HG03135 (cell line): ENCODE measurements around the gene IL17F.

Experiments used
- ATAC-seq: cut with Tn5 transposase; IDR thresholded peaks from one replicate; pipeline ENCODE4 v1.9.1; 2021; ENCODE audit warnings: mild to moderate bottlenecking, moderate library complexity; ENCODE audit not compliant: unreplicated experiment

Gene IL17F

DNA sequence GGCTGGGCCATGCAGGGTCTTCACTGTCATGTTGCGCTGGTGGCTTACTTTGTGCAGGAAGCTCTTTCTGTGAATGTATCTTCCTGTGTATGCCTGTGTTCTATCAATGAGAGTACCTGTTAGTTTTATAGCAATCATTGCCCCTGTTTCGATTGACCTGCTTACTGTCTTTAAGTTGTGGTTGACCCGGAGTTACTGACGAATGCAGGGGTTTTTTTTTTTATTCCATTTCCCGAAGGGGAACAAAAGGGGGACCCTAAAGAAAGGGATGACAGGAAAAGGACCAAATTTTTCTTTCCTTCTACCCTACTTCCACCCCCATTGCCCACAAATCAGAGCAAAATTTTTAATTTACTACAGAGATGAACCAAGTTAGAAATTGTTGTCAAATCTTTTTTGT lies at the start of gene IL17F:
Gene IL17F, minus strand, starts transcription at position 101 of the 400 bp plus-strand sequence. Its CDS starts 71 bp downstream, at position 30.
- no peak for ATAC-seq

DNA sequence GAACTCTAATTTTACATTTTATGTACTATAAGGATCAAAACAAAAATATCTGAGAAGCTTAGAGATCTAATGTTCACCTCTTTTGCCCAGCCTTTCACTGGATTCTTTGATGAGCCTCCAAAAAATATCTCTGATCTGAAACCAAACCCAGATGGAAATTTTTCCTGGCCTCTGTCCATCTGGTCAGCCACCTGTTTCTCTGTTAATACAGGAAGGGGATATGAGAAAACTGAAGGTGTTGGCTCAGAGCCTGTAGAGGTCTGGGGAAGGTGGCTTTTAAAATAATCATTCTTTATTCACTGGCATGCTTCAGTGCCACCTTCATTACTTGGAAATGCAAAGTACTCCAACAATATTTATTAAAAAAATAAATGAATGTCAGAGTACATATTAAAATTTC lies 48.8 kb upstream of the IL17F start:
- ATAC-seq = no peak

DNA sequence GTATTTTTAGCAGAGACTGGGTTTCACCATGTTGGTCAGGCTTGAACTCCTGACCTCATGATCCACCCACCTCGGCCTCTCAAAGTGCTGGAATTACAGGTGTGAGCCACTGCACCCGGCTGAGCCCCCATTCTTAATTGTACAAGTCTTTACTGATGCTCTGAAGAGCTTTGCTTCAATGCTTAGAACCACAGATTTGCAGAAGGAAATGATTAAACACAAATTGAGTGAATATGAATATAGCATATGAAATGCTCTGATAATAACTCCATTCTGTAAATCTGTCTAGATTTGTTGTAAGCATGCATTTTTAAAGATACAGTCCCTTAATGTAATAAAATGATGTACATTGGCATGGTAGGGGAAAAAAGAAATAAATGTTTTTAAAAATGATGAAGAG lies 44.5 kb upstream of the IL17F start:
- no peak for ATAC-seq

DNA sequence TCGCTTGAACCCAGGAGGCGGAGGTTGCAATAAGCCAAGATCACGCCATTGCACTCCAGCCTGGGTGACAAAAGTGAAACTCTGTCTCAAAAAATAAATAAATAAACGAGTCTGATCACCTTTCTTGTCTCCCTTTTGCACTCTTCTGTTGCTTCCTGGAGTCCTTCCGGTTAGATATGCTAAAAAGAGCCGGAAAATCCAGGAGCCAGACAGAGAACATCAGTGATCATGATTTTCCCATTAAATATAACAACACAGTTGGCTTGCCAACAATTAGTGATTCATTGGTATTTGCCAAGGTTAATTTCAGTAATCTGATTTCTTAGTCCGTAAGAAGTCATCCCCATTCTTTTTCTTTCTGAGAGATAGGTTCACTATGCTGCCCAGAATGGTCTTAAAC lies 43.9 kb upstream of the IL17F start:
- ATAC-seq = no peak

GRCh38 chr6:52286798-52287432 lies 42.6 kb upstream of the IL17F start:
- no peak for ATAC-seq

- ATAC-seq = no peak
Observed at GRCh38 chr6:52285177-52286068, 41.1 kb upstream of the IL17F start.

DNA sequence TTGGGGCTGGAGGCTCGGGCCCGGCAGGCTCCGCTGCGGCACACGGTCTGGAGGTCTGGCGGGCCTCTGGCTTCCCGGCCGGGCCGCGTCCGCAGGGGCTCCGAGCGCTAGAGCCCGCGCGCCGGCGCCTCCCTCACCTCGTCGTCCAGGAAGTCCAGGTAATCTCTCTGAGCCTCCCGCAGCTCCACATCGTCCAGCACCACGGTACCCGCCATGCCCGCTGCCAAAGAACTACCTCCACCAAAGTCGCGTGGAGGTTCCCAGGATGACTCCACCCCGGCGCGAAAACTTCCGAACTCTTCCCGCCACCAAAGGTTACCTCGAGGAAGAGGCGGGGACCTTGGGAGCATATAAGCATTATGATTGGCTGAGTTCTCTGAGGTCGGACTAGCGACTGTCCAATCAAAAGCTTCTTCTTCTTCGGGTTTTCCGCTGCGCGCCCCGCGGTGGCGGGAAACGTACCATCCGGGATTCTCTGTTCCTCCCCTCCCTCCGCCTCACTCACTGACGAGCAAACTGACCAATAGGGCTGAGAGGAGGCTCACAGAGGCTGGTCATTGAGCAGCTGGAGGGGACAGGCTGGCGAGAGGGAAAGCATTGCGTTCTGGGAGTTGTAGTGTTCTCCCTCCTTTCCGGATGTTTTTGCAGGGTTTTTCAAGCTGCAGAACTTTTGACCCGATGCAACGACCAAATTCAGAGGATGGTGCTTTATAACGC lies 40.3 kb upstream of the IL17F start, which contains the start of gene MCM3:
Gene MCM3, minus strand, starts transcription at position 283 of the 717 bp plus-strand sequence. Its CDS starts 68 bp downstream, at position 215.
- peak; percentile 98 for ATAC-seq

DNA sequence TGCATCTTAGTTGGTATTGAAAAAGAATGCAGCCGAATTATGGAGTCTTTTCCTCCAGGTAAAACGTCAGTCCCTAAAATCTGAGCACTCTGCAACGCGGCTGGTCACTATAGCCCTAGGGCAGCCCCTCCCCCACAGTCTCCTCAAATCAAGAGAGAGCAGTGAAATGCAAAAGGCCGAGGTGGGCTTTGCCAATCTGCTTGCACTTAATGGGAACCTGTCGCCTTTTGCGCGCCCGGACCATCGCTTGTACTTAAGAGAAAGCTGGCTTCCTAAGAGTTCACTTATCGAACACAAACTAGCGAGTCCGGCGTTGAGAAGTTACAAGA lies 39.8 kb upstream of the IL17F start:
- ATAC-seq = peak; percentile 5

DNA sequence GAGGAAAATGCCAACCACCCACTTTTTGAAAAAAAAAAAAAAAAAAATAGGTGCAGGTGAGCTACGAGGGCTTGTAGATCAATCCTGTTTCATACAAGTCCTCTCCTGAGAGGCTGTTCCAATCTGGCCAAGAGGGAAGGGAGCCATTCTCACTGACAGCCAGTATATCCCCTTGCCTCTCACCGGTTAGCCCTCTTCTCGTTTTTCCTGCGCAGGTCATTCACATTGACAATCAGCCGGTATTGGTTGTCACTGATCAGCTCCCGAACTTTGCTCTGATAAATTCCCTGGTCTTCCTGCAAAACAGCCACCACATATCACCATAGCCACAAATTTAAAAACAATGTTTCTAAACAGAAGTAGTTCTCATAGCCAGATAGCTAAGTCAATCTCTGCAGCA lies 38.8 kb upstream of the IL17F start:
- no peak for ATAC-seq

- no peak for ATAC-seq
Observed at GRCh38 chr6:52276130-52276529, 31.8 kb upstream of the IL17F start.

GRCh38 chr6:52271852-52272460 lies 27.7 kb upstream of the IL17F start:
- ATAC-seq = no peak

DNA sequence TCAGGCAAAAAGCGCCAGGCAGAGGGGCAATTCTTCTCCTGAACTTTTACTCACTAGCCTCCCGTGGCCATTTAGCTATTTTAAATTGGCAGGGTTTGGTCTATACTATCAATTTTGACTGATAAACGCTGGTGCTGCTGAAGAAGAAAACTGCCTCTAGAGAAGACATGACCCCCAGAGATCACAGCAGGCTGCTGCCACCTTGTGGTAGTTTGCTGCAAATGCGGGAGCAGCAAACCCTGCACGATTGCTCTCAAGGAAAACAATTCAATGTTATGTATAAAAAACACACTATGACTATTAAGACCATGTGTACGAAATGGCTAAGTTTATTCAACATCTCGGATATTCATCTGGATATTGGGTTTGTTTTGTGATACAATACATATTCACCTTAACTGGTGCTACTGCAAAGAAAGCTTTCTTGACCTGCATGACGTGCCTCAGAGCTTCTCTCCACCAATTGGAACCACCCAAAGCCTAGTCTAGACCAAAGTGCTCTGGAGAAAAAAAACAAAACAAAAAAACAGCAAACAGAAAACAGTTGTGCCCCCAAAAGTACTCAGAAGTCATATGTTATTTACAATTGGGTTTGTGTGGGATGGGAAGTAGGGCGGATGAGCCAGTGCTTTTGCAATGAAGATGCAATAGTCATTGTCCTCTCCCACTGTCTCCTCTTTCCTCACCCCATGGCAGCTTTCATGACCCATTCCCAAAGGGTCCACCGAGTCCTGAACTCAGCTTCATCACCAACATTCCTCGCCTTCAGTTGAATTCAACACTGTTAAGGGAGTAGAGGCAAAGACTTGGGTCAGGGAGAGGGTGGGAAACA lies 19.6 kb upstream of the IL17F start:
- ATAC-seq = no peak

DNA sequence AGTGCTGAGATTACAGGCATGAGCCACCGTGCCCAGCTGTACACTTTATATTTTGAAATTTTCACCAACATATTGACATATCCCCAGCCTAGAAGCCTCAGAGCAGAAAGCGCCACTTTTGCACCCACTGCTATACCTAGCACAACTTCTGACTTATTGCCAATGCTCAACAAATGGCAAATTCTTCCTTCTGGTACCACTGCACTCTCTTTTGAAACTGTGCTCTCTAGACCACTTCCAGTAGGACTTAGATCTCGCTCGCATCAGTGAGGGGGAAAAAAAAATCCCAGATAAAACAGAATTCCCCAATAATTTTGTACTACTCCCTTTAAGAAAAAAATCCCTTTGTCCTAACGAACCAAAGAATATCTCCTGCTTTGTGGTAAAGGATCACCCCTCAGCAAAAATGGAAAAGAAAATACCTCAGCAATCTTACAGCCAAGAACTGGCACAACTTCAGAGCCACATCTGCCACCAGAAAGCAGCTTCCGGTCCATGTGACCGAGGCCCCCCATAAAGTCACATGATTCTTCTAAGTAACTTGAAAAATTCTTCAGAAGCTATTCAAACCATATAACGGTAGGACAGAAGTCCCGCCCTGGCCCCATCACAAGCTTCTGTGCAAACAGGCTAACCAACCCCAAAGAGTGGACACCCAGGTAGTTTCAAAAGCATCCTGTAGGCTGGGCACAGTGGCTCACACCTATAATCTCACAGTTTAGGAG lies 18.5 kb upstream of the IL17F start:
- no peak for ATAC-seq

- ATAC-seq = no peak
Observed at GRCh38 chr6:52261229-52261628, 16.9 kb upstream of the IL17F start.

DNA sequence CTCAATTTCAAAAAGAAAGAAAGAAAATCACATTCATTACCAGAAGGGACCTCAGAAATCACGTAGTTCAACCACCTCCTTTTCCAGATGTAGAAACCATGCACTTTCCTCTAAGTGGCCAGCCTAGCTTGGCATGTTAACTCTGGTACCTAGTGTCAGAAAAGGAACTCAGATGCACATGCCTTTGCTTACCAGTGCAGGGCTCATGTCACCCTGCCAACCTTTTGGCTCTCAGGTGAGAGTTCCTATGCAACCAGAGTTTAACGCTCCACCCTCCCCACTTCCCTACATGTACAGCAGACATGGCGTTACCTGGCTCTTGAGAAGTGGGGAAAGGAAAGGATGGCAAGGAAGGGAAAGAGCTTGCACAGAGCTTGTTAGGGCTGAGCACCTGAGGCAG lies 16.3 kb upstream of the IL17F start:
- no peak for ATAC-seq

- no peak for ATAC-seq
Observed at GRCh38 chr6:52255434-52255833, 11.1 kb upstream of the IL17F start.

DNA sequence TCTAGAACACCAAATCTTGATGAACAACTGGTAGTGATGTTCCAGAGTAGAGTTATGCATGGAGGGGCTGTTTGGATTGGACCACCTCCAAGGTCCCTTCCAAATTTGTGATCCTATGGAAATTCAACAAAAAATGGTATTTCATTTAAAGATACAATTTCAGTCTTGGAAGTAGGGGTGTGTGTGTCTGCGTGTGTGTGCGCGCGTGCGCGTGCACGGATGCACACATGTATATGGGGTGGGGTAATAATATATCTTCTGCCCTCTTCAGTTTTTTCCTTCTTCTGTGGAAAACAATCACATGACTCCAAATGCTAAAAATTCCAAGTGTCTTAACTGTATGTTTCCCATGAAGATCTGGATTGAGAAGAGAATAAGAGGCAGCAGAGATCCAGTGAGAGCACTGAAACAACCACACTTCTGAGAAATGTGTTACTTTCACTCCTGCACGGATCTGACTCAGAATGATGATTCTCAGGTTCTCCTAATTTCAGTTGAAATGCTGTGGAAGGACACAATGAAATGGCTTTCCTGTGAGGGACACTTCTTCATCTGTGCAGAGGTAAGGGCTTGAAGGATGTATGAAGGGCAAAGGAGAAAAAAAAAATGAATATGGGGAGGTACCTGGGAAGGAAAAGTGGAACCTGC lies 10.6 kb upstream of the IL17F start:
- ATAC-seq = no peak

DNA sequence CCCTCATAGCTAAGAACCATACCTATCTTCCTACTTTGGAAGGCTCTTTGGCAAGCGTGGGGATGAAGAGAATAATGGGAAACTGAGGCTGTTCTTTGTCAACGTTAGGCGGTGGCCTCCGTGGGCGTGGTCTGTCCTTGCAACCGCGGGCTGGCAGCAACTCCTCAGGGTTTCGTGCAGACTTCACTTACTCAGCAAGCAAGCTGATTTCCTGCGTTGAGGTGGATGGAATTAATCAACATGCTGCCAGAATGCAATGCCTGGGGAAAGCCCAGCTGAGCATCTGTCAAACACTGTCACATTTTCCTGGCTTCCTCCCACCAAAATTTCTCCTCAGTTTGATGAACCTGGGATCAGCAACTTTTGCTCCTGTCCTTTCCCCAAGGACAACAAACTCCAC lies 9.2 kb upstream of the IL17F start:
- no peak for ATAC-seq

DNA sequence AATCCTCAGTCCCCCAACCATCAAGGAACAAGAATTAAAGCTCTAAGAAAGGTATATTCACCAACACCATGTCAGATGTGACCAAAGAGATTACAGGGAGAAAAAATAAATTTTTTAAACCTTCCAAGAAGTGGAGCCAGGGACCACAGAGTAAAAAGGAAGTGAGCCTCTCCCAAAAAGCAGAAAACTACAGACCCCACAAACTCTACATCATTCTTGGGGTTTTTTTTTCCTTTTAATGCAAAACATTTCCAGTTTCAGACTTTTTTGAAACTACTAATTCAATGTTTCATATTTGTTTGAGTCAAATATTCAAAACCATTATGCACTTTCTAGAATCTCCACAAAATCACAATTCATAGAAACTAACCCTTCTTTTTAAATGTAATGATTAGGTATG lies 6.8 kb upstream of the IL17F start:
- ATAC-seq = no peak
